Loucy (cell line): Measurements from ENCODE around the gene NOS1.

Experiments
- H2AFZ ChIP-seq: fragments of 200-600 bp; sonication (generic); 2 replicates; pipeline ENCODE4 v1.6.0; 2016; ENCODE audit warnings: antibody characterized with exemption, mild to moderate bottlenecking, low read length, moderate library complexity
- H3F3A ChIP-seq: fragments of 200-600 bp; 2 replicates; pipeline ENCODE4 v1.6.0; 2016; ENCODE audit warnings: antibody characterized with exemption, low read depth, mild to moderate bottlenecking
- H3K27me3 ChIP-seq: fragments of 200-600 bp; sonication (generic); 2 replicates; pipeline ENCODE4 v1.6.1; 2014; ENCODE audit warnings: low read length, mild to moderate bottlenecking; ENCODE audit not compliant: insufficient read depth, poor library complexity, severe bottlenecking
- H3K36me3 ChIP-seq: fragments of 200-600 bp; sonication (generic); 2 replicates; pipeline ENCODE4 v1.6.1; 2016; ENCODE audit warnings: low read length; ENCODE audit not compliant: insufficient read depth
- H3K4me1 ChIP-seq: fragments of 200-600 bp; sonication (generic); 2 replicates; pipeline ENCODE4 v1.5.1; 2014; ENCODE audit warnings: low read length, mild to moderate bottlenecking; ENCODE audit not compliant: insufficient read depth, poor library complexity, severe bottlenecking
- H3K4me2 ChIP-seq: fragments of 200-600 bp; sonication (generic); 2 replicates; pipeline ENCODE4 v1.6.0; 2014; ENCODE audit warnings: antibody characterized with exemption, low read length, low read depth, mild to moderate bottlenecking; ENCODE audit not compliant: poor library complexity, severe bottlenecking
- H3K4me3 ChIP-seq: fragments of 200-600 bp; sonication (generic); 2 replicates; pipeline ENCODE4 v1.5.1; 2014; ENCODE audit warnings: low read length, mild to moderate bottlenecking, mixed read lengths; ENCODE audit not compliant: poor library complexity, severe bottlenecking
- H3K79me2 ChIP-seq: fragments of 200-600 bp; sonication (generic); 2 replicates; pipeline ENCODE4 v1.6.1; 2014; ENCODE audit warnings: low read length; ENCODE audit not compliant: insufficient read depth
- H3K9ac ChIP-seq: fragments of 200-600 bp; sonication (generic); 2 replicates; pipeline ENCODE4 v1.6.0; 2014; ENCODE audit warnings: mild to moderate bottlenecking, low read depth, low read length, moderate library complexity; ENCODE audit not compliant: poor library complexity, severe bottlenecking
- H3K9me2 ChIP-seq: fragments of 200-600 bp; sonication (generic); replicated peaks from 2 replicates; pipeline ENCODE4 v1.6.1; 2016; ENCODE audit warnings: low read depth, low read length, mixed read lengths
- H3K9me3 ChIP-seq: fragments of 200-600 bp; sonication (generic); 2 replicates; pipeline ENCODE4 v1.6.1; 2014; ENCODE audit warnings: mild to moderate bottlenecking, antibody characterized with exemption, low read length, low read depth; ENCODE audit not compliant: insufficient read depth
- H4K20me1 ChIP-seq: fragments of 200-600 bp; sonication (generic); 2 replicates; pipeline ENCODE4 v1.6.0; 2014; ENCODE audit warnings: antibody characterized with exemption, low read length, mild to moderate bottlenecking; ENCODE audit not compliant: insufficient read depth, poor library complexity, severe bottlenecking
- CTCF ChIP-seq: fragments of 200-600 bp; sonication (generic); conservative IDR thresholded peaks from 2 replicates; pipeline ENCODE4 v1.5.1; 2014; ENCODE audit warnings: mild to moderate bottlenecking, antibody characterized with exemption, low read length
- EZH2phosphoT487 ChIP-seq: fragments of 200-600 bp; IDR thresholded peaks from 2 replicates; pipeline ENCODE4 v1.6.1; 2018; ENCODE audit warnings: antibody characterized with exemption, mild to moderate bottlenecking, moderate library complexity, borderline replicate concordance

NOS1 gene

GRCh38 chr12:117388951-117389446 is 27.6 kb upstream of the NOS1 start:
- Histone ChIP-seq H3K4me3 (no peak overlapping the region), H3K27me3 (no peaks in the 10 kb centered on the region), H3K4me2 (no peak overlapping the region), H3F3A (no peaks in the 10 kb centered on the region), H2AFZ (no peak overlapping the region), H3K9me2 (no peaks in the 10 kb centered on the region), H3K9ac (no peak overlapping the region), H3K9me3 (no peaks in the 10 kb centered on the region), H3K4me1 (no peaks in the 10 kb centered on the region), H3K36me3 (no peaks in the 10 kb centered on the region), H4K20me1 (no peaks in the 10 kb centered on the region), H3K79me2 (no peaks in the 10 kb centered on the region)
- TF ChIP-seq EZH2phosphoT487 (no peak), CTCF (no peak)

- no peak overlapping the region for H2AFZ ChIP-seq
- no peak overlapping the region for H3K4me3 ChIP-seq
- no peak overlapping the region for H3K4me2 ChIP-seq
- no peak for TF ChIP-seq EZH2phosphoT487
- no peak for TF ChIP-seq CTCF
- no peaks in the 10 kb centered on the region for H3K9me3 ChIP-seq
- no peaks in the 10 kb centered on the region for H3K36me3 ChIP-seq
- H3K4me1 ChIP-seq, result no peaks in the 10 kb centered on the region
- H3K9ac ChIP-seq, result no peak overlapping the region
- H3K27me3 ChIP-seq, result no peaks in the 10 kb centered on the region
- H3F3A ChIP-seq, result no peaks in the 10 kb centered on the region
- H4K20me1 ChIP-seq, result no peaks in the 10 kb centered on the region
- no peaks in the 10 kb centered on the region for H3K9me2 ChIP-seq
- no peaks in the 10 kb centered on the region for H3K79me2 ChIP-seq
Observed at GRCh38 chr12:117387832-117388231, 26.4 kb upstream of the NOS1 start.

DNA sequence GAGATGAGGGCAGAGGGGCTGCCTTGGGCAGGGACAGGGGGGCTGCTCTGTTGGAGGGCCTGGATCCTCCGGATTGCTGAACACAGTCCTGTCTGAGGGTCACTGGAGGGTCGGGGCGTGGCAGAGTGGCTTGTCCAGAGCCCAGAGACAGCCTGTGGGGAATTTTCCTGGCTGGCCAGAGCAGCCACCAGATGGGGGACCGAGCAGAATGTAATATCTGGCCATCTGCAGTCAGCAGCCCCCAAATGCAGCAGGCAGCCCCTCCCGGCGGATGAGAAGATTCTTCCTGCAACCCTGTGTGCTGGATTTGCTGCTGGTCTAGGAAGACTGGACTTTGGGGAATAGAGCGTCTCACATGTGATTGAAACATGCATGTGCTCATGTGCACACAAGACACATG is 23.3 kb upstream of the NOS1 start:
- Histone ChIP-seq H3F3A (no peaks in the 10 kb centered on the region), H3K79me2 (no peaks in the 10 kb centered on the region), H3K27me3 (no peaks in the 10 kb centered on the region), H3K9me3 (no peaks in the 10 kb centered on the region), H3K4me2 (no peak overlapping the region), H3K36me3 (no peaks in the 10 kb centered on the region), H4K20me1 (no peaks in the 10 kb centered on the region), H3K4me3 (no peak overlapping the region), H2AFZ (no peak overlapping the region), H3K9ac (no peak overlapping the region), H3K9me2 (no peaks in the 10 kb centered on the region), H3K4me1 (no peaks in the 10 kb centered on the region)
- TF ChIP-seq EZH2phosphoT487 (no peak), CTCF (no peak)
